ENCODE data around the gene FRY. TPM values are rescaled to one million over a fixed set of nuclear protein-coding genes. Genes with fewer than 3 reads are reported as not detected.

Gene FRY
- polyA plus RNA-seq, 4 donors: 14.2 to 55.9 (median 46.5) TPM

DNA sequence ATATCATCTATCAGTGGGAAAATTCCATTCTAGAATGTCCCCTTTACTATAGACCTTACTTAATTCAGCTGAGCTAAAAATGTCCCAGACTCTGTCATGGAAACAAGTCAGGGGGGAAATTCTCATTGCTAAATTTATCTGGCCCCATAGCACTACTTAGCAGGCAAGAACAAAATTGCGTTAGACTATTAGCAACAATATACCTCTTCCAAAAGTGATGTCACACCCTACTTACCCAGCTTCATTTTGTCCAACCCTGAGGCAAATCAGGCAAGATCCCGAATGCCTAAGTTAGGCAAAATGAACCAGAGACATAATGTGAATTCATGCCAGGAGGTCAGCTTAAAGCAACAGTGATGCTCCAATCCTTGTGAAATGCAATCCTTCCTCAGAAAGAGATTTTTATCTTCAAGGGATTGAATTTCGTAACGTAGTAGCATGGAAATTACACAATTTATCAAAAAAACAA is 93.7 kb downstream of the FRY start:
- DNase-seq (ENCODE audit: low read depth in 4 of 4, low spot score in 3 of 4): no peak

DNA sequence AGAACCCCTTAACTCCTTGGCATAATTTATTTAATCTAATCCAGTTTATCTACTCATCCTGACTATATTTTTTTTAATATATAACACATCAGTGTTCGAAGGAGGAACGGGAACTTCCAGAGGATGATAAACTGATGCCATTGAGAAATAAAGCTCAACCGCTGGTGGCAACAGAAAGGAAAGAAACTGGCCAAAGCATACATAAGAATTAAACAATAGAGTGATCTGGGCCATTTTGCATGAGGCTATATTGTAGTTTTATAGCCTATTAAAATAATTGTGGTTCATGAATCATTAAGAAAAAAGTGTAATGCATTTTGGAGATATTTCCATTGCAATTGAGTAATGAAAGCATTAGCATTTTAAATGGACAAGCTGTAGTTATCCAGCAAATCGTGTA is 94.2 kb downstream of the FRY start:
- DNase-seq (ENCODE audit: low read depth in 4 of 4, low spot score in 3 of 4): no peak

DNA sequence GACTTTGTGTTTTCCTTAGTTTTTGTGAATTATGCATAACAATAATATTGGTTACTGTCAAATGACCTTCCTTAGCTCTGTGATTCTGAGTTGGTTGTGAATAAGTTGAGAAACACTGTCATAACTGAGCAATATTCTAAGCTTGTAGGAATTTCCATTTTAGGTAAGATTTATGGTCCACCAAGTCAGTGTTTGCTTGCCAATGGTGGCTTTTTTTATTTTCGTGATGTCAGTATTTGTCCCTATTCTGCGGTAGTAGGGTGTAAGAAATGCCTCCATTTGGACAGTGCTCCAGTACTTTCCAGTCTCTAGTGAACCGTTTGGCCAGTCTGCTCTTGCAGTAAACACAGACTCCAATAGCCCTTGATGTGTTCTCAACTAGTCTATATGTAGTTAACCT is 94.7 kb downstream of the FRY start:
- no peak for DNase-seq (ENCODE audit: low read depth in 4 of 4, low spot score in 3 of 4)

DNA sequence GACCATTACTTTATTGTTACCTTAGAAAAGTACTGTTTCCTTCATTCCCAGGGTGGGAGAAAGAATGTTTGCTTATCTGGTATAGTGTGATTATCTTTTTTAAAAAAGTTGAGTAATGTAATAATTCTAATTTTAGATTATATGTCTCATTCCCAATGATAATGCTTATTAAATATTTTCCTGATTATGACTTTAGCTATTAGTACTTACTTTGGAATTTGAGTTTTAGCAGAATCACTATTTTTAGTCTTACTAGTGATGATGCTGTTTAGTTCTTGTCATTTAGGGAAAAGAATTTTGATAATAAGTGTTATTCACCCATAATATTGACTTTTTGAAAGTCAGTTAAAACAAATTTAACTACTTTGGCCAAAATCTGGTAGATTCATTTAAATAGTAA is 95.2 kb downstream of the FRY start:
- DNase-seq (ENCODE audit: low read depth in 4 of 4, low spot score in 3 of 4): no peak

DNA sequence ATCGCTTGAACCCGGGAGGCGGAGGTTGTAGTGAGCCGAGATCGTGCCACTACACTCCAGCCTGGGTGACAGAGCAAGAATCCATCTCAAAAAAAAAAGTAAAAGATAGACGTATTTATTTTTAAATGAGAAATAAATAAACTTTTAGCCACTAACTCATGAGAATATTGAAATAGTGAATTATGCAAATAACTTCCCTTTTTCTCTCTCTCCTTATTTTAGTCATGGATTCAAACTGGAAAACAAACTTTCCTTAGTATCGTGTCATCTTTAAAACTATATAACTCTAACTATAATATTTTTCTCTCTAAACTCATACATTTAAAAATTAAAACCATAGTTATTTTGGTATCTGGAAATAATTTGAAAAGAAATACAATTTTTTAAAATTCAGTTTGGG is 96.1 kb downstream of the FRY start:
- no peak for DNase-seq (ENCODE audit: low read depth in 4 of 4, low spot score in 3 of 4)

DNA sequence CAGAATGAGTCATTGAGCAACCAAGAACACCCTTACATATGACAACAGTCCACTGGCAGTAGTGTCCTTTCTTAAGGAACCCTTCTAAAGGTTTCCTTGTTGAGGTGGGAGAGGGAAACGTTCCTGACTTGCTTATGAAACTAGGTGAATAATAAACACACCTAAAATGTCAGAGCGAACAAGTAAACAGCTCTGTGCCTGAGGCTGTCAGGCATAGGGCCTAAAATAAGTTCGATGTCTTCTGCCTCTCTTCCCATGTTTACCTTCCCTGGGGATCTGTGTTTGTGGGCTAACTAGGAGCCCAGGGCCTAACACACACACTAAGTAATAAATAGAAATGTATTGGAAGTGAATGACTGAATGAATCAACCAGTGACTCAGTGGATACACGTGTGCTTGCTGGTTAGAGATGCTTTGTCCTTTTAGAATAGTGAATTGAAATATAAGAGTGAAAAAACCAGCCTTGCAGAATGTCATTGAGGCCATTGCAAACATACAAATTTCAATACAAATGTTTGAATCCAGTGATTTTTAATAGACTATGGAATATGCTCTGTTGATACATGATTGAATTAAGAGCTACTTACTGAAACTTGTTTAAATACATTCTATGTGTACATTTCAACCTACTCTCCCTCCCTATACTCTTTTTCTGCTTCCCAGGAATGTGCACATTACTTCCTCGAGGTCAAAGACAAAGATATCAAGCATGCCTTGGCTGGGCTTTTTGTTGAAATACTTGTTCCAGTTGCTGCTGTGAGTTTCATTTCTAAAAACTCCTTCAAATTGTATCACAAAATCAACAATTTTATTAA is 102.9 kb downstream of the FRY start:
- DNase-seq (ENCODE audit: low read depth in 4 of 4, low spot score in 3 of 4): no peak

DNA sequence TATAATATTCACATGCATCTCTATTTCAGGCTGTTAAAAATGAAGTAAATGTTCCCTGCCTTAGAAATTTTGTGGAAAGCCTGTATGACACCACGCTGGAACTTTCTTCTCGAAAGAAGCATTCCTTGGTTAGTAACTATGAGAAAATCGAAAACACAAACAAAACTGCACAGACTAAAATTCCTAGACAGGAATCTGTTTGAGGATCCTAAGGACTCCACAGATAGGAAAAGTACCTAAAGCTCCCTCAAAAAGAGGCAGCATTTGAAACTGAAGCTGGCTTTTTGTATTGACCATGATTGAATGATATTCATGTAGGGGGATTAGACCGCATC is 103.4 kb downstream of the FRY start:
- no peak for DNase-seq (ENCODE audit: low read depth in 4 of 4, low spot score in 3 of 4)

DNA sequence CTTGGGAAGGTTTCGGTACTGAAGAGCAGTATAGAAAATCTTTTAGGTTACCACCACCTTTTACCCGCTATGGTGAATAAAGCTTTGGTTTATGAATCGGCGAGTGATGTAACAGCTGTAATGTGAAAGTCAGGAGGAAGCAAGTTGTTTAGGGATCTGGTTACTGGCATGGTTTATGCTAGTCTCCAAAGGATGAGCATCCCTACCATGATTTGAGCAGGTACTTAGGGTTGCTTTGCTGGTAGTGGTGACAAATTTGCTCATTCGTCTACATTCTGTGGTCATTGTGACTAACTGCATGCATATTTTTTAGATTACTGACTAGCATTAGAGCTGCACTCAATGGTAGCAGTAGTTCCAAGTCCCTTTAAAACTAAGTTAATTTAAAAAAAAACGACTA is 104.1 kb downstream of the FRY start:
- DNase-seq (ENCODE audit: low read depth in 4 of 4, low spot score in 3 of 4): no peak

DNA sequence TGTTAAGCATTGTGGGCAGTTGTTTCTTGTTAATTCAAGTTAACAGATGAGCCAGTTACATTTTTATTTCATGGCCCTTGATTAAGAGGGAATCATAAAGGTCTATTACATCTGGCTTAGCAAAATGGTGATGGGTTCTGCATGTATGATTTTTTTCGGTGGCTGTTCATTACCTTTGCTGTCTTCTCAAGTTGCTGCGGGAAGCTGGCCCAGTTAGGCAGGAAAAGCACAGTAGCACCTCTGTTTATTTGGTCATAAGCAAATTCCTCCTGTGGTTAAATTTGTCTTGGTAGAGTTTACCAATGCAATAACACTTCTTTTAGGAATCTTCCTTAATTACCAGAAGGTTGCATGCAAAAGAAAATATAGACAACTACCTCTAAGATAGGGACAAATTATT is 104.5 kb downstream of the FRY start:
- no peak for DNase-seq (ENCODE audit: low read depth in 4 of 4, low spot score in 3 of 4)

DNA sequence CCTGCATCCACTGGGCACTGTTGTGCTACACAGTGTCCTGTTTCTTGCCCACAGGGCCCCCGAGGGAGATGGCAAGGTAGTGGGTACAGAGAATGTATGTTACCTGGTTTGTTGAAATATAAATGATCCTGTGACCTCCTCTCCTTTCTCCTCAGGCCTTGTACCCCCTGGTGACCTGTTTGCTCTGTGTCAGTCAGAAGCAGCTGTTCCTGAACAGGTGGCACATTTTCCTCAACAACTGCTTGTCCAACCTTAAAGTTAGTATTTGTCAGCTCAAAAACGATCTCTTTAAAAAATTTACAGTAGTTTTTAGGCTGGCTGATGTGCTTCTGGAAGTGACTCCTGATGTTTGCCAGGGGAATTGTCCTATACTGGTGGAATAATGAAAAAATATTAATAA is 105.1 kb downstream of the FRY start:
- DNase-seq (ENCODE audit: low read depth in 4 of 4, low spot score in 3 of 4): no peak

DNA sequence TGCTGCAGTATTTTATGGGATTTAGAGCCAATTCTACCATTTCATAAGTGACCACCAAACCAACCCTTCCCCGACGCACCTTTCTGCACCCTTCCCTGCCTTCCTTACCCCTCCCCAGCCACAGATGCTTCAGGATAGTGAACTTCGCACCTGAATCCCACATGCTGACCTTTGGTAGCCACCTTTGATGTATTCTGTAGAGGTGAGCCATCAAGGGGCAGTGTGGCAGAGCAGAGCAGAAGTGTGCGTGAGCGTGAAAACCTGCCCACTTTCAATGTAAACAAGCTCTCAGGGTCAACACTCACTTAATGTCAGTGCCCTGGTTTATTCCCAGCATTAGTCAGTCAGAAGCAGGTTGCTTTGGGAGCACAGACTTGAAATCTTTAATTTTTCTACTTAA is 107.7 kb downstream of the FRY start:
- no peak for DNase-seq (ENCODE audit: low read depth in 4 of 4, low spot score in 3 of 4)

DNA sequence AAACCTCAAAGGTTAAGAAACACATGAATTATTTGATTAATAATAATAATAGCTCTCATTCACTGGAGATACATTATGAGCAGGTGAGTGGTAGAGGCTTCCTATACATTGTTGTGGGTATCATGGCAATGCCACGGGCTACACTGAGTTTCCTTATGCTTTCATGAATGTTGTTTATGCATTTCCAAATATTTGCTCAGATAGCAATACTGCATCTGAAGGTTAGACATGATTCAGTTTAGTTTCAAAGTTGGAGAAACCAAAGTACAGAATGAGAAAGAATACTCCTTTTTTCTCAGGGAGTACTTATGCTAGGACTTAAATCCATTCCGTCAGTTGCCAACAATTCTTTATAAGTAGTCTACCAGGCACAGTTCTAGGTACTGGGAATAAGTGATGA is 108.5 kb downstream of the FRY start:
- DNase-seq (ENCODE audit: low read depth in 4 of 4, low spot score in 3 of 4): no peak

DNA sequence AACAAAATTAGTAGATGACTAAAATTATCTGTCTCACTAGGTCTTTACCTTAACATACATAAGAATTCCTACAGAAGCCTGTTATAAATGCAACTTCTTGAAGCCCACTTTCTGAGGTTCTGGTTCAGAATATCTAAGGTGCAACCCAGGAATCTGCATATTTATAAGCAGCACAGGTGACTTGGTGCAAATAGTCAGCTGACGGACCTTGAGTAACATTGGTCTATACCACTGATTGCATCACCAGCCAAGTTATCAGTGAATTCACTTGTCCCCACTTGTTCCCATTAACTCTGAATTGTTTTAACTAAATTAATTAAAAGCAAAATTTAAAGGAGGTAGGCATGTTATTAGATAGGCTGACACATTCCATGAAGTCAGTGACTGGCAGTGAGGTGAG is 109.9 kb downstream of the FRY start:
- DNase-seq (ENCODE audit: low read depth in 4 of 4, low spot score in 3 of 4): no peak

DNA sequence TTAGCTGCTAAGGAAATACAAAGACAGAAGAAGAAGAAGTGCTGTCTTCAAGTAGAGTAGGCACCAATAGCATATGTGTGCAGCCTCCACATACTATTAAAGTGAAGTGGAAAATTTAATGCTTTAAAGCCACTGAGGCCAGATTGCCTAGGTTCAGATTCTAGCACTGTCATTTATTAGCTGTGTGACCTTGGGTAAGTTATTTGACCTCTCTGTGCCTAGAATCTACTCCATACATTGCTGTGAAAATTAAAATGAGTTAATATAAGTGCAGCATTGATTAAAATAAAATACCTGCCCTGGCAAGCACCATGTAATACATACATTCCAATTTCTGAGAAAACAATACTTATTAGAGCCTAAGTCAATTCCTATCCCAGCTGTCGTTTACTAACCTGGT is 110.5 kb downstream of the FRY start:
- no peak for DNase-seq (ENCODE audit: low read depth in 4 of 4, low spot score in 3 of 4)

DNA sequence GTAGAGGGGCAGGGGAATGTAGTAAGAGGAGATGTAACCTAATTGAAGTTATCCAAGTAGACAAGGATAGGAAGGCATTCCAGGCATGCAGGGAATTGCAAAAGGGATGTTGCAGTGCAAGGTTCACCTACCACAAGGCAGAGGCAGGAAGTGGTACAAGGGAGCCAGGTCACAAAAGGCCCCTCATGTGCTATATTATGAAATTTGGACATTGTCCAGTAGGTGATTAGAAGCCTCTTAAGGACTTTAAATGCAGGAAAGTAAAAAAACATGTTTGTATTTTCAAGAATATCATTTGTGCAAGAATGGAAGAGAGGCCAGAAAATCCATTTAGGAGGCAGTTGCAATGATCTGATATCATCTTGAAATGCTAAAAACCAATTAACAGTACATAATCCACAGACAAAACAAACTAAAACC is 111.4 kb downstream of the FRY start:
- DNase-seq (ENCODE audit: low read depth in 4 of 4, low spot score in 3 of 4): peak in 1 of 4 donors; percentile 14

DNA sequence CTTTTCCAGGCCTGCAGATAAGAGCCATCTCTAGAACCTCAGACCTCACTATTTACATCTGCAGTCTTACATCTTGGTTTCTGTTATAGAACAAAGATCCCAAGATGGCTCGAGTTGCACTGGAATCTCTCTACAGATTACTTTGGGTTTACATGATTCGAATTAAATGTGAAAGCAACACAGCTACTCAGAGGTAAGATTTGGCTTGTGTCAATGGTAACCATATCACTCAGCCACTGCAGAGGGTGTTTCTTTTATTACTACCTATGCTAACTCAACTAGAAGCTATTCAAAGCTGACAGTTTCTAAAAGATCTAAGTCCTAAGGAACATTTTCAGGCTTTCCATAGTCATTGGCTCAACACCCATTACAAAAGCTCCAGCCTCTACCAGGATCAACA is 115.6 kb downstream of the FRY start:
- DNase-seq (ENCODE audit: low read depth in 4 of 4, low spot score in 3 of 4): no peak

DNA sequence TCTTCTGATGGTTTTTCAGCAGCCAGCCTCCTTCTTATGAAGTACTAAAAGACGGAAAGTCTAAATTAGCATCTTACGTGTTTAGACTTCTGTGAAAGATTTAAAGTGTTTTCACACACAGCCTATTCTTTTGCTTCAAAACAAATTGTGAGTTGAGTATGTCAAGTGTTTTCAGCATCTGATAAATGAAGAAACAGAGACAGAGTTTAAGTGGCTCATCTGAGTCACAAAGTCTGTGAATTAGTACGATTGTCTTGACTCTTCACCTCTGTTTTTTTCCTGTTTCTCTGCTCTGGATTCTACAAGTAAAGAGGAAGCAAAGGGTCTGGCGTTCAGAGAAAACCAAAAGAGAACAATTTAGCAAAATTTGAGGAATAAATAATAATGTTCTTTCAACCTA is 116.4 kb downstream of the FRY start:
- no peak for DNase-seq (ENCODE audit: low read depth in 4 of 4, low spot score in 3 of 4)

DNA sequence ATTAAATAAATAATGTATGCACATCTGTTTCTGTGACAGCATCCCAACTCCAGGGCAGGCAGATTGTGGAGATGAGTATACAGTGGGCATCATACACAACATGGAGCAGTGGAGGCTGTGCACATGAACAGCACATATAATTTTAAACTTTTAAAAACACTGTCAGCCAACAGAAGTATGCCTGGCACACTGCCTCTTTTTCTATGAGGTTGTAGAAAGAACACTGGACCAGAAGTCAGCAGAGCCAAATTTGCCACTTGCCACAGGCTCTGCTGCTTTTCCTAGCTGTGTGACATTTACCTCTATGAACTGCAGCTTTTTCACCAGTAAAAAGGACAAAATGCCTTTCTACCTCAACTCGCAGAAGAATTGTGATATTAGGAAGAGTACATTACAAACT is 118.7 kb downstream of the FRY start:
- DNase-seq (ENCODE audit: low read depth in 4 of 4, low spot score in 3 of 4): no peak

DNA sequence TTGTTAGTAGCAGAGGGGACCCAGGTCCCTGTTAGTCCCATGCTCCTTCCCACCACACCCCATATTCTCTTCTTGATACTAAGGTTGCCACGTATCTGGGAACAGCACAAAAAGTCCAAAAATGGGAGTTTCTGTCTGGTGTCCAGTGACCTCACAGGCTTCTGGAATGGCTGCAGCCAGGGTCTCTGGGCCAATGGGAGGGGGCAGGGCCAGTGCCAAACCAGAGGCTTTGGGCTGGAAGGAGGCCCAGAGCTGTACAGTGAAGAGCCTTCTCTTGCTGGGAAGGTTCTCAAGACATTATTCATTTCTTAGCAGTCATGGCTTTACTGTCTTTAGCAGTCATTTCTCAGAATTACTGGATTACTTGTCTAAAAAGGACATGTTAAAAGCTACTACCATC is 119.2 kb downstream of the FRY start:
- DNase-seq (ENCODE audit: low read depth in 4 of 4, low spot score in 3 of 4): no peak

DNA sequence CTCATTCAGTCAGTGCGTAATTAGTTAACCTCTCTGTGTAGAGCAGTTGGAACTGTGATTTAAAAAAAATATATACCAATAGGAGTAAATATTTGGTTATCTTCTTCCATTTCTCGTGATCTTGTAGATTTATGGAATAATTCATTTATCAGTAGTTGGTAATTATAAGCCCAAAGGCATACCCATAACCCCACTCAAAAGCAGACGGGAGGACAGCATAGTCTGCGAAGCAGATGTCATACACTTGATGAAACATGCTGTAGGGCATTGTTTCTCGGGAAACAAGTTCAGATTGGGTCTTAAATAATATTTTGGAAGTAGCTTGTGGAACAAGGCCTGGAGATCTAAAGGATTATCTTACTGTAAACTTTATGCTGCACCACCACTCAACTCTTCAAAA is 119.7 kb downstream of the FRY start:
- DNase-seq (ENCODE audit: low read depth in 4 of 4, low spot score in 3 of 4): no peak

DNA sequence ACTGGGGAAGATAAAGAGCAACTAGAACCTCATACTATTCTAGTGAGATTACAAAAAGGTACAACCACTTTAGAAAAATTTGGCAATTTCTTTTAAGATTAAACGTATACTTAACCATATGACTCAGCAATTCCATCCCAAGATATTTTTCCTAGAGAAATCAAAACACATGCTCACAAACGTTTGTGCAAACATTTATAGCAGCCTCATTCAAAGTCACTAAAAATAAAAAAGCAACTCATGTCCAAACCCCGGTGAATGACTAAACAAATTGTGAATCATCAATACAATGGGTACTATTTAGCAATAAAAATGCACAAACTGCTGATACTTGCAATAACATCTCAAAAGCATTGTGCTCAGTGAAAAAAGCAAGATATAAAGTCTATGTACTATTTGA is 121.5 kb downstream of the FRY start:
- no peak for DNase-seq (ENCODE audit: low read depth in 4 of 4, low spot score in 3 of 4)

DNA sequence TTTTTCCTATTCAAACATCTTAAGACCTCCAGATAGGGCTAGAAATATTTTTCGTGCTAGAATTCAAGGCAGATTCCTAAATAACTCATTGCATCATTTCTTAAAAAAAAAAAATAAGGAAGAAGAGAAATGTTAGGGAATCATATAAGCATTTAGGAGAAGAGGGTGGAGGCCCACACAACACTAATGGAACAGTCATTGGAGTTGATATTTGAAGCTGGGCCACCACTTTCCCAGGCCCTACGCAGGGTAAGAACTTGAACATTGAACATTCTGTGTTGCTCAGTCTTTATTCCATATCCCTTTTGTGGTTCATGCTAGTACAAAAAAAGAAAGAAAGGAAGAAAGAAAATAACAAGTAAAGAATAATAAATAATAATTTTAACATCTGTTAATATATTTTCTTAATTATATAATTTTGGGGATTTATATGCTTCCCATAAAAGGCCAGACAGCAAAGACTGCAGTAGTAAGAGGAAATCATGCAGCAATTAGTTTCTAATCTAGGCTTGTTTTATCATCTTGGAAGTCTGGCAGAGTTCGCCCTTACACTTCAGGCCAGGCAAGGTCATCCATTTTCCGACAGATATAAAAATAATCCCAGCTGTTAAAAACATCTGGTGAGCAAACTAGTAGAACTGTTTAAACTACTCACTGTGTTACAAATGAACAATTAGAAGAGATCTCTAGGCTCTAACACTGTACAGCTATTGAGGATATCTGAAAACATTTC is 127.7 kb downstream of the FRY start:
- DNase-seq (ENCODE audit: low read depth in 4 of 4, low spot score in 3 of 4): peak in 1 of 4 donors; percentile 34

Data from left renal pelvis (tissue), 4 donors.